Ascending aorta (tissue), 2 donors: ENCODE measurements around the gene SSR2. TPM values are rescaled to one million over a fixed set of nuclear protein-coding genes. Genes with fewer than 3 reads are reported as not detected.
"Not testable (repeated sequence)": the region's sequence is repeated elsewhere in the genome, so short reads cannot be mapped to it uniquely, and the experiment has no call there.

Experiments
- DNase-seq, 2 donors: peaks; one replicate each; pipeline ENCODE4 v3.0.0-alpha.2; 2019; ENCODE audit warnings: low spot score in 2 of 2
- H3K27ac ChIP-seq, 2 donors: fragments of 200-600 bp; sonication (generic); one replicate each; pipeline ENCODE4 v1.5.1; 2016 to 2017; ENCODE audit warnings: mild to moderate bottlenecking in 1 of 2
- H3K27me3 ChIP-seq: fragments of 200-600 bp; sonication (generic); one replicate; pipeline ENCODE4 v1.5.1; 2017
- H3K36me3 ChIP-seq, 2 donors: fragments of 200-600 bp; sonication (generic); one replicate each; pipeline ENCODE4 v1.5.1; 2016
- H3K4me1 ChIP-seq, 2 donors: fragments of 200-600 bp; sonication (generic); one replicate each; pipeline ENCODE4 v1.5.1; 2016 to 2017; ENCODE audit warnings: mild to moderate bottlenecking in 1 of 2
- H3K4me3 ChIP-seq, 2 donors: fragments of 200-600 bp; sonication (generic); one replicate each; pipeline ENCODE4 v1.5.1; 2016 to 2017; ENCODE audit warnings: mild to moderate bottlenecking in 1 of 2
- H3K9me3 ChIP-seq, 2 donors: fragments of 200-600 bp; sonication (generic); one replicate each; pipeline ENCODE4 v1.5.1; 2016
- CTCF ChIP-seq, 3 experiments: fragments of 200-600 bp in 2 of 3; fragments of 450-650 bp in 1 of 3; sonication (generic) in 2 of 3; IDR thresholded peaks; one replicate each; pipeline ENCODE4 v1.5.1; 2016 to 2019; ENCODE audit warnings: antibody characterized with exemption in 3 of 3, mild to moderate bottlenecking in 1 of 3, moderate library complexity in 1 of 3
- intact Hi-C: fragments of 100-400 bp; cut with DNase I; formaldehyde crosslinking; loops from one replicate; pipeline ENCODE4 v1.15.1; 2023
- total RNA-seq: library from RNA; depleted of rRNA; stranded (reverse); fragments of >200 nt; gene quantifications from one replicate; pipeline ENCODE4 v1.1.0, GENCODE V29; 2016

Gene SSR2
- total RNA-seq, 1 donor from 2014 or later = 103 TPM

GRCh38 chr1:155990005-155990739 lies 30.6 kb downstream of the SSR2 start:
- TF ChIP-seq CTCF (IDR thresholded peaks at IDR 0.05) = no peak
- no peaks in the 10 kb centered on the region for H3K27me3 ChIP-seq
- H3K9me3 ChIP-seq = no peaks in the 10 kb centered on the region
- intact Hi-C loops = no loop called here
- H3K36me3 ChIP-seq = no peaks in the 10 kb centered on the region
- no peak for DNase-seq
- peak overlapping the region; percentile 77 to 86 for H3K27ac ChIP-seq
- peaks cover 0 to 3% of the 10 kb centered on the region in 2 donors for H3K4me1 ChIP-seq
- no peak overlapping the region for H3K4me3 ChIP-seq

GRCh38 chr1:155989242-155990004 lies 31.3 kb downstream of the SSR2 start:
- DNase-seq = peak in 1 of 2 donors; percentile 91
- Histone ChIP-seq H3K9me3 (no peaks in the 10 kb centered on the region), H3K36me3 (no peaks in the 10 kb centered on the region), H3K27ac (peak overlapping the region; percentile 77 to 86), H3K4me1 (peaks cover 0 to 3% of the 10 kb centered on the region in 2 donors), H3K27me3 (no peaks in the 10 kb centered on the region), H3K4me3 (peak overlapping the region; percentile 54 to 79)
- intact Hi-C loops = loop anchor here (1.0 kb wide), 3 partner anchors 27 to 55 kb away; partner anchors contain the start of gene KHDC4
- TF ChIP-seq CTCF (IDR thresholded peaks at IDR 0.05) = peak; percentile 98 to 99 (median 98)

GRCh38 chr1:155984903-155985645 lies 35.7 kb downstream of the SSR2 start:
- H3K27me3 ChIP-seq, H3K9me3 ChIP-seq, H3K36me3 ChIP-seq, DNase-seq, H3K4me3 ChIP-seq: not testable (repeated sequence)
- peak overlapping the region; percentile 94 to 98 for H3K27ac ChIP-seq
- H3K4me1 ChIP-seq = peaks cover 28 to 43% of the 10 kb centered on the region in 2 donors
- intact Hi-C loops = loop anchor here (5.0 kb wide), 1 partner anchor 123 kb away; no protein-coding TSS in a partner anchor

GRCh38 chr1:155984341-155984740 lies 36.4 kb downstream of the SSR2 start:
- intact Hi-C loops = loop anchor here (5.0 kb wide), 1 partner anchor 122 kb away; no protein-coding TSS in a partner anchor

More at GRCh38 chr1:155984341-155984740, 36.4 kb downstream of the SSR2 start:
- H3K27ac ChIP-seq = peak overlapping the region; percentile 94 to 98
- H3K9me3 ChIP-seq = no peaks in the 10 kb centered on the region
- H3K27me3 ChIP-seq = no peaks in the 10 kb centered on the region
- peaks cover 0 to 4% of the 10 kb centered on the region in 2 donors for H3K36me3 ChIP-seq
- H3K4me1 ChIP-seq = peaks cover 30 to 44% of the 10 kb centered on the region in 2 donors
- TF ChIP-seq CTCF (IDR thresholded peaks at IDR 0.05) = no peak
- no peak overlapping the region for H3K4me3 ChIP-seq
- DNase-seq = no peak
